K562 (cell line): ENCODE data around the gene DBNDD1. TPM values are rescaled to one million over a fixed set of nuclear protein-coding genes. Genes with fewer than 3 reads are reported as not detected.

ENCODE experiments used
- CBX2 ChIP-seq: fragments of 200-600 bp; sonication (generic); IDR thresholded peaks from one replicate; pipeline ENCODE4 v1.6.1; 2012; ENCODE audit warnings: mild to moderate bottlenecking, low read length, inconsistent platforms; ENCODE audit not compliant: insufficient read depth, poor library complexity, severe bottlenecking
- CBX3 ChIP-seq, 2 experiments: IDR thresholded peaks; 1 replicate in 1 of 2; 2 replicates in 1 of 2; pipeline ENCODE4 v1.6.1; 2012; ENCODE audit warnings: inconsistent platforms in 2 of 2, low read length in 2 of 2, borderline replicate concordance in 1 of 2, control low read depth in 1 of 2
- EHMT2 ChIP-seq: fragments of 450-650 bp; IDR thresholded peaks from 2 replicates; pipeline ENCODE4 v1.6.1; 2018; ENCODE audit warnings: antibody characterized with exemption
- ELF1 ChIP-seq: fragments of 200-800 bp; sonication (Bioruptor generic); IDR thresholded peaks from 2 replicates; pipeline ENCODE4 v1.6.1; 2016; ENCODE audit warnings: missing genetic modification characterization, missing compliant biosample characterization
- GABPB2 ChIP-seq: fragments of 250-450 bp; sonication (Bioruptor Pico); conservative IDR thresholded peaks from 2 replicates; pipeline ENCODE4 v1.5.1; 2021; ENCODE audit warnings: mild to moderate bottlenecking
- HDAC2 ChIP-seq: fragments of 450-650 bp; IDR thresholded peaks from 2 replicates; pipeline ENCODE4 v1.6.1; 2016; ENCODE audit warnings: mild to moderate bottlenecking
- HNRNPLL ChIP-seq: fragments of 200-400 bp; formaldehyde crosslinking; IDR thresholded peaks from 2 replicates; pipeline ENCODE4 v1.6.1; 2017; ENCODE audit warnings: low read length, low read depth, mild to moderate bottlenecking; ENCODE audit not compliant: poor library complexity, severe bottlenecking
- L3MBTL2 ChIP-seq: fragments of 450-650 bp; IDR thresholded peaks from 2 replicates; pipeline ENCODE4 v1.6.1; 2016; ENCODE audit warnings: mild to moderate bottlenecking, moderate library complexity
- TEAD1 ChIP-seq, 2 experiments: fragments of 450-650 bp in 1 of 2; sonication (generic) in 1 of 2; formaldehyde crosslinking; IDR thresholded peaks; 2 replicates each; pipeline versions ENCODE4 v1.4.0 to v1.8.0; 2020 to 2022; ENCODE audit warnings: mild to moderate bottlenecking in 2 of 2, missing genetic modification reagents in 1 of 2
- TEAD4 ChIP-seq, 2 experiments: sonication (generic) in 1 of 2; formaldehyde crosslinking in 1 of 2; IDR thresholded peaks; 2 replicates each; pipeline versions ENCODE4 v1.6.1 to v1.8.0; 2012 to 2022; ENCODE audit warnings: borderline replicate concordance in 1 of 2, inconsistent platforms in 1 of 2, low read length in 1 of 2, mild to moderate bottlenecking in 1 of 2, missing genetic modification reagents in 1 of 2
- TGIF2 ChIP-seq: sonication (generic); formaldehyde crosslinking; IDR thresholded peaks from 2 replicates; pipeline ENCODE4 v1.8.1; 2022; ENCODE audit warnings: mild to moderate bottlenecking, missing genetic modification reagents, moderate library complexity
- XRCC3 ChIP-seq: fragments of 450-650 bp; IDR thresholded peaks from 2 replicates; pipeline ENCODE4 v1.6.1; 2017; ENCODE audit warnings: mild to moderate bottlenecking, moderate library complexity
- YBX1 ChIP-seq: fragments of 450-650 bp; IDR thresholded peaks from 2 replicates; pipeline ENCODE4 v1.7.1; 2016; ENCODE audit warnings: mild to moderate bottlenecking
- ZNF143 ChIP-seq: sonication (generic); formaldehyde crosslinking; IDR thresholded peaks from 2 replicates; pipeline ENCODE4 v1.9.0; 2022; ENCODE audit warnings: mild to moderate bottlenecking, missing genetic modification reagents
- polyA plus RNA-seq, 8 experiments: library from polyadenylated mRNA; depleted of rRNA in 4 of 8; stranded (reverse) in 5 of 8; unstranded in 3 of 8; fragments of >200 nt; fragmentation: Nextera tagmentation in 2 of 8; fragmentation: Illumina TruSeq in 1 of 8; extraction: Ambion mirVana in 2 of 8; extraction: Trizol in 1 of 8; gene quantifications; 2 replicates each; pipeline versions ENCODE4 v1.2.1 to v1.2.3, GENCODE V29; 2011 to 2014; ENCODE audit warnings: inconsistent platforms in 1 of 8, missing spikeins in 1 of 8
- total RNA-seq, 7 experiments: library from RNA; depleted of rRNA in 6 of 7; stranded (reverse); fragments of >200 nt in 6 of 7; fragmentation: Illumina TruSeq in 2 of 7; extraction: Trizol in 2 of 7; gene quantifications; 2 replicates each; pipeline versions ENCODE4 v1.2.1 to v1.2.3, GENCODE V29; 2011 to 2021; ENCODE audit warnings: low replicate concordance in 1 of 7
- TF ChIP-seq, protein P1 (sequence below), 2 experiments: IDR thresholded peaks; 2 replicates each; pipeline ENCODE4 v1.6.1; 2011; ENCODE audit warnings: borderline replicate concordance in 1 of 2, control low read depth in 1 of 2, low read depth in 1 of 2, low read length in 1 of 2, mild to moderate bottlenecking in 1 of 2, mixed read lengths in 1 of 2, moderate library complexity in 1 of 2; ENCODE audit not compliant: insufficient read depth in 1 of 2, insufficient read length in 1 of 2, poor library complexity in 1 of 2, severe bottlenecking in 1 of 2; ENCODE audit errors: extremely low read depth in 1 of 2
- TF ChIP-seq, protein P2 (sequence below): sonication (generic); formaldehyde crosslinking; IDR thresholded peaks from 2 replicates; pipeline ENCODE4 v1.4.0; 2020; ENCODE audit warnings: mild to moderate bottlenecking, missing genetic modification reagents
- TF ChIP-seq, protein P3 (sequence below), 2 experiments: fragments of 450-650 bp; IDR thresholded peaks; 2 replicates each; pipeline ENCODE4 v1.6.1; 2016
- TF ChIP-seq, protein P4 (sequence below): fragments of 450-650 bp; formaldehyde crosslinking; IDR thresholded peaks from 2 replicates; pipeline ENCODE4 v1.4.0; 2020; ENCODE audit warnings: mild to moderate bottlenecking, moderate library complexity

Gene DBNDD1
- total and polyA plus RNA-seq, 9 of the 15 experiments (the other 6 are each of a cell fraction or from before 2014, with no cell fraction given), result 0.55 to 13.0 (median 5.8) TPM

DNA sequence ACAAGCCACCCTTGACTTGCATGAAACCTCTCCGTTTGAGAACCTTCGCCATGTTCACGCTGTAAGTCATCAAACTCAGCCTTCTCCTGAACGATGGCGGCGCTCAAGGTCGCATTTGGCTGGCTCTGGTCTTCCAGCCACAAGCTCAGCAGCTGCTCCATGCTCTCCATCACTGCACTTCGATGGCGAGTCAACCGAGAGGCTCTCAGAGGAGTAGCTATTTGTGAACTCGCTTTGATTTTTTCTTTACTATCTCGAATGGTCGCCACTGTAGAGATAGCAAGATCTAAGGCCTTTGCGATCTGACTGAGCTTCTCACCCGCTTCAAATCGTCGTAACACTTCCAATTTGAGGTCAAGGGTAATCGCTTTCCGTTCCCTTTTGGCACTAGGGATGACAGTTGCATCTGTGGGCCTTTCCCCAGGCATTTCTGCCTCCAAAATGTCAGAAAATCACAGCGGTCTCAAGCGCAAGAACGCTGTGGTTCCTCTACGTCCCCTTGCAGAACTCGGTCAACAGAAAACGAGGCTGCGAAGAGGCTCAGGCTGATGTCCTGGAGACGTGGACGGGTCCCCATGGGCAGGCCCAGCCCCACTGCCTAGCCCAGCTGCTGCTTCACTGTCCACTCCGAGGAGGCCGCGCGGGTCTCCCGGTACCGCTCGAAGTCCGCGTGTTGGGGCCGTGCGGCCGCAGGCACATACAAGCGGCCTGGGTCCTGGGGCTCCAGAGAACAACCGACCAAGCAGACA, 47.6 kb downstream of the DBNDD1 start (continued):
- TF ChIP-seq HNRNPLL (peak; percentile 17), L3MBTL2 (peak; percentile 78), CBX2 (no peak), ZNF143 (CRISPR knock-in tag) (peak; percentile 53; the same call in 1 of the 2 replicates), YBX1 (no peak), EHMT2 (peak; percentile 30; the same call in 1 of the 2 replicates), HDAC2 (no peak), TGIF2 (CRISPR knock-in tag) (0 out of 2 replicates have a peak, but pooled peaks have one; percentile 35), ELF1 (tag) (no peak), XRCC3 (no peak), TEAD4 (IDR thresholded peaks at IDR 0.05; ENCODE audit: low read length) (no peak; the same call in 1 of the 2 replicates), TEAD4 (CRISPR knock-in tag; IDR thresholded peaks at IDR 0.05; ENCODE audit: borderline replicate concordance) (0 out of 2 replicates have a peak, but pooled peaks have one; percentile 28), TEAD1 (CRISPR knock-in tag; IDR thresholded peaks at IDR 0.05) (peak in 1 of 2 experiments; percentile 67; a peak in 2 of 4 replicates), GABPB2 (CRISPR knock-in tag) (no peak), CBX3 (IDR thresholded peaks at IDR 0.05; ENCODE audit: borderline replicate concordance in 1 of 2, low read length in 2 of 2) (peak in 1 of 2 experiments; percentile 15; a peak in 1 of 3 replicates)
- TF ChIP-seq, protein P1, sequence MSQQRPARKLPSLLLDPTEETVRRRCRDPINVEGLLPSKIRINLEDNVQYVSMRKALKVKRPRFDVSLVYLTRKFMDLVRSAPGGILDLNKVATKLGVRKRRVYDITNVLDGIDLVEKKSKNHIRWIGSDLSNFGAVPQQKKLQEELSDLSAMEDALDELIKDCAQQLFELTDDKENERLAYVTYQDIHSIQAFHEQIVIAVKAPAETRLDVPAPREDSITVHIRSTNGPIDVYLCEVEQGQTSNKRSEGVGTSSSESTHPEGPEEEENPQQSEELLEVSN (IDR thresholded peaks at IDR 0.05; ENCODE audit: borderline replicate concordance in 1 of 2, extremely low read depth in 1 of 2, insufficient read depth in 1 of 2, insufficient read length in 1 of 2, low read depth in 1 of 2, low read length in 1 of 2, poor library complexity in 1 of 2, severe bottlenecking in 1 of 2), result peak; percentile 51 to 69
- TF ChIP-seq, protein P2, sequence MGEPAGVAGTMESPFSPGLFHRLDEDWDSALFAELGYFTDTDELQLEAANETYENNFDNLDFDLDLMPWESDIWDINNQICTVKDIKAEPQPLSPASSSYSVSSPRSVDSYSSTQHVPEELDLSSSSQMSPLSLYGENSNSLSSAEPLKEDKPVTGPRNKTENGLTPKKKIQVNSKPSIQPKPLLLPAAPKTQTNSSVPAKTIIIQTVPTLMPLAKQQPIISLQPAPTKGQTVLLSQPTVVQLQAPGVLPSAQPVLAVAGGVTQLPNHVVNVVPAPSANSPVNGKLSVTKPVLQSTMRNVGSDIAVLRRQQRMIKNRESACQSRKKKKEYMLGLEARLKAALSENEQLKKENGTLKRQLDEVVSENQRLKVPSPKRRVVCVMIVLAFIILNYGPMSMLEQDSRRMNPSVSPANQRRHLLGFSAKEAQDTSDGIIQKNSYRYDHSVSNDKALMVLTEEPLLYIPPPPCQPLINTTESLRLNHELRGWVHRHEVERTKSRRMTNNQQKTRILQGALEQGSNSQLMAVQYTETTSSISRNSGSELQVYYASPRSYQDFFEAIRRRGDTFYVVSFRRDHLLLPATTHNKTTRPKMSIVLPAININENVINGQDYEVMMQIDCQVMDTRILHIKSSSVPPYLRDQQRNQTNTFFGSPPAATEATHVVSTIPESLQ (CRISPR knock-in tag), result 0 out of 2 replicates have a peak, but pooled peaks have one; percentile 40
- TF ChIP-seq, protein P3, sequence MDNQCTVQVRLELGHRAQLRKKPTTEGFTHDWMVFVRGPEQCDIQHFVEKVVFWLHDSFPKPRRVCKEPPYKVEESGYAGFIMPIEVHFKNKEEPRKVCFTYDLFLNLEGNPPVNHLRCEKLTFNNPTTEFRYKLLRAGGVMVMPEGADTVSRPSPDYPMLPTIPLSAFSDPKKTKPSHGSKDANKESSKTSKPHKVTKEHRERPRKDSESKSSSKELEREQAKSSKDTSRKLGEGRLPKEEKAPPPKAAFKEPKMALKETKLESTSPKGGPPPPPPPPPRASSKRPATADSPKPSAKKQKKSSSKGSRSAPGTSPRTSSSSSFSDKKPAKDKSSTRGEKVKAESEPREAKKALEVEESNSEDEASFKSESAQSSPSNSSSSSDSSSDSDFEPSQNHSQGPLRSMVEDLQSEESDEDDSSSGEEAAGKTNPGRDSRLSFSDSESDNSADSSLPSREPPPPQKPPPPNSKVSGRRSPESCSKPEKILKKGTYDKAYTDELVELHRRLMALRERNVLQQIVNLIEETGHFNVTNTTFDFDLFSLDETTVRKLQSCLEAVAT (IDR thresholded peaks at IDR 0.05), result 0 out of 4 replicates have a peak, but pooled peaks of 1 of the 2 experiments have one; percentile 16
- TF ChIP-seq, protein P4, sequence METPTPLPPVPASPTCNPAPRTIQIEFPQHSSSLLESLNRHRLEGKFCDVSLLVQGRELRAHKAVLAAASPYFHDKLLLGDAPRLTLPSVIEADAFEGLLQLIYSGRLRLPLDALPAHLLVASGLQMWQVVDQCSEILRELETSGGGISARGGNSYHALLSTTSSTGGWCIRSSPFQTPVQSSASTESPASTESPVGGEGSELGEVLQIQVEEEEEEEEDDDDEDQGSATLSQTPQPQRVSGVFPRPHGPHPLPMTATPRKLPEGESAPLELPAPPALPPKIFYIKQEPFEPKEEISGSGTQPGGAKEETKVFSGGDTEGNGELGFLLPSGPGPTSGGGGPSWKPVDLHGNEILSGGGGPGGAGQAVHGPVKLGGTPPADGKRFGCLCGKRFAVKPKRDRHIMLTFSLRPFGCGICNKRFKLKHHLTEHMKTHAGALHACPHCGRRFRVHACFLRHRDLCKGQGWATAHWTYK (CRISPR knock-in tag), result 0 out of 2 replicates have a peak, but pooled peaks have one; percentile 40
